DMS 273 (cell line): ENCODE results near the gene CHML.

Experiments used
- DNase-seq: peaks from one replicate; lab custom pipeline; 2025; ENCODE audit not compliant: unreplicated experiment; lab: John Stamatoyannopoulos, UW

The CHML gene

DNA sequence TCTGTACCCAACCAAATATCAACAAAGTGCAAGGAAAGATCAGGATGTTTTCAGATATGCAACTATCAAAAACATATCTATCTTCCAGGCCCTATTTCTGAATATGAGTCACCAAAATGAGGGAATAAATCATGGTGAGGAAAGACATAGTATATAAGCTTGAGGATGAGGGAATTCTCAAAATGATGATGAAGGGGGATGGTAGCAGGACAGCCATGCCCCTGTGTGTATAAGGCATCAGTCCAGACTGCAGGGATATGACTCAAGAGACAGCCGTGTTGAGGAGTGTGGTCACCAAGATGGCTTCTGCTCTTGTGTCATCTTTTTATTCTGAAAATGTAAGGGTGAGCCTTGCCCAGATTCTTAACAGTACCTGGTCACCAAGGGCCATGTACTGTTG, 7.5 kb upstream of the CHML start:
- no peak for DNase-seq

DNA sequence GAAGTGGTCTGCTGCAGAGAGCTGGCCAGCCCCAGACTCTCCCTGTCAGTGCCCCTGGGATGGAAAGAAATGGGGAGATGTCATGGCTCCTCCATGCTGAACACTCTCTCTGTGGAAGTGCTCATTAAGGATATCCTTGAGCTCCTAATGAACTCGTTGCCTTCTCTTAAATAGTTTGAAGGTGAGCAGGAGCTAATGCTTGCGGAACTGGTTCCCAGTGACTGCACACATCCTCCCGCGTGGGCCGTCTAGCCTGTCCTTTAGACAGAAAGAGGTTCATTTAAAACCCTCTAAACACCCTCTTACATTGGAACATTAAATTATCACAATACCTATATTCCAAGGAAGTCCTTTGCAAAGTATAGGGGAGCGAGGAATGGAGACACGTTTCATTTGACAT, 6.0 kb upstream of the CHML start:
- DNase-seq: no peak

DNA sequence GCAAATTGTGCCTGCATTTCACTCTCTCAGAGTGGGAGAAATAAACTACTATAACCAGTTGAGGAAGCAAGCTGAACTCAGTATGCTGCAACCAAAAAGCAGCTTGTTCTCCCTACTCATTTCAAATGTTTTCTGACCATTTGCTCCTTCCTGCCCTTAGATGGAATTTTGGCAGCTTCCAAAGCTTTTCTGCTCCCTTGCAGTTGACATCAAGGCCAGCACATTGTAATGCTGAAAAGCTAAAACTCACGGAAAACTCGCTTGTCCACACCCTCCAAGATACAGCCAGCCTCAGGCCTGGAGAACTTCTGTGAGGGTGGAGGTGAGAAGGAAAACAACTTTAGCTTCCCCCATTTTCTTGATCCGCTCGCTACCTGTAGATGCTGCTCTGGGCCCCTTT, 5.0 kb upstream of the CHML start:
- DNase-seq: no peak

DNA sequence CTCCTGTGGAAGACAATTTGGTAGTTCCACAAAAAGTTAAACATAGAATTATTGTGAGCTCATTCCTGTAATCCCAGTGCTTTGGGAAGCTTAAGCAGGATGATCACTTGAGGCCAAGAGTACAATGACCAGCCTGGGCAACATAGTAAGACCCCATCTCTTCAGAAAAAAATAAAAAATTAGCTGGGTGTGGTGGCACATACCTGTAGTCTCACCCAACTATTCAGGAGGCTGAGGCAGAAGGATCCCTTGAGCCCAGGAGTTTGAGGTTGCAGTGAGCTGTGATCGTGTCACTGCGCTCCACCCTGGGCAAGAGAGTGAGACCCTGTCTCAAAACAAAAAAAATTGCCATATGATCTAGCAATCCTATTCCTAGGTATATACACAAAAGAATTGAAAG, 4.1 kb upstream of the CHML start:
- DNase-seq: no peak

DNA sequence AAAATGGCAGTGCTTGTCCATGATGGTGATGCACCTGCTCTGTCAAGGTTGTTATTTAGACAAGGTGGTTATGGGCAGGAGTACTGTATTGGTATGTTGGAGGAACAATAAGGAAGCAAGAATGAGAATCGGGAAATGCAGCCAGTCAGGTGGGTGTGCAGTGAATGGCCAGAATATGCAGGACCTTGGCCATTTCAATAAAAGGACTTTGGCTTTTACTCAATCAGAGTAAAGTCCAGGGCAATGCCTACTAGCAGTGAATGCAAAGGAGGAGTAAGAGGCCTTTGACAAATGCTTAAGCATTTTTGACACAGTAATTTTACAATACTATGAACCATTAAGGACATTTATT, 2.4 kb upstream of the CHML start:
- no peak for DNase-seq

DNA sequence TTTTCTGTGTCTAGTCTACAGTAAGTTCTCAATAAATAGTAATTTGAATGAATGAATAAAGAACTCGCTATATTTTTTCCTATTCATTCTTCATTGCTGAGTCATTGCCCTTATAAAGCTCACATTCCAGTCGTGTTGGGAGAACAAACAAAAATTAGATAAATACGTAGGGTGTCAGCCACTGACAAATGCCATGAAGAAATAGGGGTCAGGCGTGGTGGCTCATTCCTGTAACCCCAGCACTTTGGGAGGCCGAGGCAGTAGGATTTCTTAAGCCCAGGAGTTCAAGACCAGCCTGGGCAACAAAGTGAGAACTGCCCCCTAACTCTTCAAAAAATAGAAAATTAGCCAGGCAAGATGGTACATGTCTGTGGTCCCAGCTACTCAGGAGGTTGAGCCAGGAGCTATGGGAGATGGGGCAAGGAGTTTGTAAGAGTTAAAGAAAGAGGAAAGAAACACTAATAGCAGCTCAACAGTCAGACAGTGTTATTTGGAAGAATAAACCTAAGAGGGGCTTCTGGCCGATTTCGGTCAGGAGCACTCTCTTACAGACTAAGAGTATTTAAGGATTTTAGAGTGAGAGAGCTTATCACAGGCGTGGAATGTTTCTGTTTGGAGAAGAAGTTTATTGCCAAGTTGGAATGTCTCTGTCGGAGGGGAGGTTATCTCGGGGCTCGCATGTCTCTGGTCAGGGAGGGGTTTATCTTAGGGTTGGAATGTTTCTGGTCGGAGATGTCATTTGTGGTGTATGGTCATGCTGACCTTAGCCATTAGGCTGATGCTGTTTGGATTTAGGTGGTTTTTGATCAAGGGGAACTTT, 1.8 kb upstream of the CHML start:
- no peak for DNase-seq

DNA sequence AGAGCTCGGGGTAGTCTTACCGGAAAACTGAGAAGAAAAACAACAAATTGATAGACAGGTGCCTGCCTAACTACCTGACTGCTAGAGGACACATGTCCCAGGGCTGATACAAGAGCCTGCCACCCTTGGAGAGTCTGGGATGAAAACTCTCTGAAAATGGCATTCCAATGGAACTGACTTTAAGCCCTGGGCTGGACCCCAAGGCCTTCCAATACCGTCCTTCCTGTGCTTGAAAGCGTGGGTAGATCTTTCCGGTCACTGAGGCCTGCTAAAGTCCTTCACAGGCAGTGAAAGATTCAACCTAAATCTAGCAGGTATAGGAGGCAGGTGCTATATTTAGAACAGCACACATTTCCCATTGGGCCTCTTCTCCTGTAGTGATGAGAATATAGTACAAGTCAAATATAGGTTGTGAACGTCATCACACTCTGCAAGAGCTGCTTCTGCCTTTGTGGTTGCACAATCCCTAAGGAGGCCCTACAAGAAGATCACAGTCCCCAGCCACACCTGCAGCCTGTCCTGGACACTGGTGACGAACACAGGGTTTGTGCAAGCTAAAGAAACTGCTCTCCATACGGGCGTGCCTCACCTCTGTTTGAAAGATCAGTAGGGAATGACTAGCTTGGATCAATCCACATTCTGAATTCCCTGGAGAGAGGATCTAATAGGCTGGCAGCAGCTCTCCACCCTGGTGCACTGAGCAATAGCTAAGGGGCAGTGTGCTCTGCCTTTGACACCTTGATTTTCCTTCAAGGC, 876 bp upstream of the CHML start:
- DNase-seq: no peak

DNA sequence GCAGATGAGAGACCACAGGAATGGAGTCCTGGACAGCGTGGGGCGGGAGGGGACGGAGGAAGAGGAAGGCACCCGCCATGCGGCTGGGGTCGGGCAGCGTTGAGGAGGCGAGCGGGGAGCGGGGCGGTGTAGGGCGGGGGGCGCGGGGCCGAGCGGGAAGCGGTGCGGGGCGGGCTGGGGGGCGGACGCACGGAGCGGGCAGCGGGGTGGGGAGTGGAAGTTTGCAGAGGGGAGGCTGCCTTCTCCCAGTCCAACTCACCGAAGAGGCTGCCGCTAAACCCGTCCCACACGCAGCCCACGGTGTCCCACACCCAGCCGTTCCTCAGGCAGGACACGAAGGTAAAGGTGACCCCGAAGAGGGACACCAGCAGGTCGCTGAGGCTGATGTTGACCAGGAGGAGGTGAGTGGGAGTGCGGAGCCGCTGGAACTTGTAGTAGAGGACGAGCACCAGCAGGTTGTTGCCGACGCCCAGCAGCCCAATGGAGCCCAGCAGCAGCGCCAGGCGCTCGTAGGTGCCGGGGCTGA, 483 bp downstream of the CHML start:
- DNase-seq: peak; percentile 62

DNA sequence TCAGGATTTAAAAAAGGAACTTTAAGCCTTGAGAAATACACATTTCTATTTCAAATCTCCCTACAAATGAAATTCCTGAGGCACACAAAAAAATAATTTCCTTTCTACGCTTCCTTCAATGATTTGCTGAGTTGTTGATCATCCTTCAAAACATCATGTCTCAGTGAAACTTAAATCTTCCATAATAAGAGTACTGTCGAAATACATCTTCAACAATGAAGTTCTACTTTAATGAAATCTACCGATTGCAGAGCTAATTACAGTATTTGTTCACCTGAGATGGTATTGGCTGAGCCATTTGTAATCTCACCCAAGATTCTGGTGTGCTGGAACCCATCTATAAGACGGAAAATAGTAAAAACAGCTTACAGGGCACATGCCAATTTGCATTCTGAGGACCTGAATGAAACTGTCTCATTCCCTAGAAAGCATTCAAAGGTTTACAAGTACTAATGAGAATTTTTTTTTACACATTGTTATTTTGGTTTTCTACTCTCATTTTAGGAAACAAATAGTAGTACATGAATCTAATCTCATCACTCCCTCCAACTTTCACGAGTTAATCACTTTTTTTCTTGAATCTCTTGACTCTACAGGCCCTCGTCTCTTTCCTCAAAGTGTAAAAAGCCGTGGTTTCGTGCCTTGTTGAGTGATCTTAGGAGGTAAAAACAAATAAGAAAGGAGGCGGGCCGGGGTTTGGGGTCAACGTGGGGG, 1.1 kb downstream of the CHML start:
- DNase-seq: peak; percentile 47

DNA sequence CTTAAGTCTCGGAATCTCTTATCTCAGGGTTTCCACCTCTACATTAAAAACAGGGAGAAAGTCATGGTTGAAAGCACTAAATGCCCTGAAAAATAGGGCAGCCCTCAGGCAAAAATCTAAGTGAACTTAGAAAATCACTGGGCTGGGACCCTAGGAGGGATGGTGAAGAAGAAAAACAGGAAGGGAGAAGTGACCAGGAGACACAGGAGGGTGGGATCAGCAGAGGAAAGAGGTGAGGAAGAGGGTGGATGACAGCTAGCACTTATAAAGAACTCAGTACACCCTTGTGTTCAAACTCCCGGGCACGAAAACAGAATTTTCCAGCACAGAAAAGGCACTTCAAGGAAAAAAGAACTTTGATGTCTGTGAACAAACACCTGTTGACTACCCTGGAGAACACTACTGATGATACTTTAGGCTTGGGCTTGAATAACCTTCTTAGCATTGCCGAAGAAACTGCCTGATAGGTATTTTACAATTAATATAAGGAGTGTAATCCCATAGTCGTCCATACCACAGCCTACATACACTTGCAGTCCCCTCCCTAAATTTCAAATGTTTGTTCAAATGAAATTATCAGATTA, 2.0 kb downstream of the CHML start:
- no peak for DNase-seq

DNA sequence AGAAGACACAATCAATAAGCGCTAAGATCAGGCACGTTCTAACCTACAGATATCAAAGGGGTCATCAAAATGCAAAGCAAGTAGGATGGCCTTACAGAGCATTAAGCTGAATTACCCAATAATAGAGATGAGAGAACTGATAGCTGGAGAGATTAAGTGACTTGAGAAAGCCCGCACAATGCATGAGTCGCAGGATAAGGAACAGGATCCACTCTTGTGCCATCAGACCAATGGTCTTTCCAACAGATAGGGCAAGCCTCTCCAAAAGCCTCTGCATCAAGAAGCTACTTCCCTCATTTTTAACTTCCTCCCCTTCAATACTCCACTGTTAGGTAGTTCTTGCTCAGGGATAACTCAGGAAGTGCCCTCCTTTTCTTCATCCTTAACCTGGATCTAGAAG, 2.6 kb downstream of the CHML start:
- DNase-seq: no peak

DNA sequence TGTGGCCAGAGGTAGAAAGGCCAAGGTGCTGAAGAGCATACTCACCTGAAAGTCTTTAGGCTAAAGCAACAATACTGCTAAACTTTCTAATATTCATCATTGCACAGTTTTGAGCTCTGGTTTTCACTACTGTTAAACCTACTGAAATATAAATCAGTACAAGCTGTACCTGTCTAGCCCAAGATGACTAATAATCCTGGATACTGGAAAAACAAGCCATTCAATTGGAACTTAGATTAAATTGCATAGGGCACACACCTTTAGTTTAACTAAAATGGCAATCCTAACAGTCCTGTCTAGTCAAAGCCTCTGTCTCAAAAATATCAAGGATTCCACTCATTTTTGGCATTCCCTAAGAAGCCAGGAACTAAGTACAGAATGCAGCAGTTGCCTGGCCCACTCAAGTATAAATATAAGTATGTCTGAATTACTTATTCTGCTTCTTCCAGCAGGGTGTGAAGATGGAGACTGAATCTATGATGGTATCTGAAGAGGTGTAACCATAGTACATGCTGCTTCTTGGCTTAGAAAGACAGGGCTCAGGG, 3.1 kb downstream of the CHML start:
- no peak for DNase-seq

DNA sequence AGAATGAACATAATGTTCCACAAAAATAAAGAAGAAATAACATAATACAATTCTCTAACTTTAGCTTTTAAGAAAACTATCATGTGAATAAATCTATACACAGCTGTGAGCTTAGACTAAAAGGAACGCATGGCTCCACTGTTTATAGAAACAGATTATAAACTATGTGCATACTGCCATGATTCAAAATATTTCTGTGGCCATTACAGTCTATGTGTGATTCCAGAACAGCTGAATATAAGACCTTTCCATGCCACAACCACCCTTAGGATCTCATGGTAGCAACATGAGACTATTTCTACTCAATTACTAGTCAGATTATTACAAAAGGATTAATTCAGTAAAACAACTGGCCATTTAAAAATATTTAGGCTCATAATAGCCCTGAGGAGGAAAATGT, 3.9 kb downstream of the CHML start:
- DNase-seq: no peak

DNA sequence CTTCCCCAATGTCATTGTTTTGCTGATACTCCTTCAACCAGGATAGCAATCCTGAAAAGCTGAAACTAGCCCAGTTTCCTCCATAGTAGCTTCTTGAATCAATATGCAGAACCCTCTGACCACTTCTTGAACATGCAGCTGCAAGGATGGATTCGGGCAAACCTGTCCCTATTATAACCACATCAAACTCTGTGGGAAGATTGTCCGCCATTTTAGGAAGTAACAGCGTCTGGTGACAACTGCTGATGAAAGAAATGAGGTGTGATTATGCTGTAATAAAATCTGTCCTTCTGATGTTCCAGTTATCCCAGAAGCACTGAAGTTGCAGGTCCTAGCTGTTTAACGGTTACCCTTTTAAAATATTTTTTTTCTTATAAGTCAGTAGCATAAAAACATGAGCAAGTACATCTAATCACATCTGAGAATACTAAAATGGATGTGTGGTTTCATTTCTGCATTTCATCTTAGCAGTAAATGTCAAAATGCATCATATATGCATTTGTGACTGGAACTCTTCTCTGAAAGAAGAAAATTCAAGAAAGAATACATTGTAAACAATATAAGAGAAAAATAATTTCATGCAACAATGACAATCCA, 4.5 kb downstream of the CHML start:
- no peak for DNase-seq

DNA sequence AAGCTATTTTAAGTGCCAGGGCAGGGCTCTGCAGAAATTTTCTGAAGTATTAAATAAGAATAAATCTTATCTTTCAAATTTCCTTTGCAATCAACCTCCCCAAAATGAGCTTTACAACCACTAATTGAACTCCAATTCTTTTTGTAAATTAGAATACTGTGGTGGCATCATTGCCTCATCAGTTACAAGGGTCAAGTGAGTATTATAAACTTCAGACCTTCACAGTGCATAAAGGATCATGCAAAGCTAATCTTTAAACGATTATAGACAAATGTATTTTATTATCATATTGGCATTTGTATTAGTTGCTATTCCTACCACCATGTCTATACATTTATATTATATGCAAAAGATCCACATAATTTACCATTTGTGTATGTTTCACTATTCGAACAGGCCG, 7.2 kb downstream of the CHML start:
- DNase-seq: no peak

DNA sequence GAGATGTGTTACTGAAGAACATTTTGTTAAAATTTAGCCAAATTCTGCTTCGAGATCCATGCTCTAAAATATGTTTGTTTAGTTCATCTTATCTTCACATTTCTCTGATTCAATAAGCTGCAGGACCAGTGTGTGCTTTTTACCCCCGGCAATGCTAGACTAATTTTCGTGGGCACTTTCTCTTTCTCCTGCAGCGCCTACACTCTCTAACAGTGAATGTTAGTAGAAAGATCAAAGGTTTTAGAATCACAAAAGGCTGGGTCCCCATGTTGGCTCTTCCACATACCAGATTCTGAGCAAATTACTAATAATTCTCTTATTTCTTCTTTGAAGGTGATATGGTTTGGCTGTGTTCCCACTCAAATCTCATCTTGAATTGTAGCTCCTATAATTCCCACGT, 8.5 kb downstream of the CHML start:
- DNase-seq: no peak

DNA sequence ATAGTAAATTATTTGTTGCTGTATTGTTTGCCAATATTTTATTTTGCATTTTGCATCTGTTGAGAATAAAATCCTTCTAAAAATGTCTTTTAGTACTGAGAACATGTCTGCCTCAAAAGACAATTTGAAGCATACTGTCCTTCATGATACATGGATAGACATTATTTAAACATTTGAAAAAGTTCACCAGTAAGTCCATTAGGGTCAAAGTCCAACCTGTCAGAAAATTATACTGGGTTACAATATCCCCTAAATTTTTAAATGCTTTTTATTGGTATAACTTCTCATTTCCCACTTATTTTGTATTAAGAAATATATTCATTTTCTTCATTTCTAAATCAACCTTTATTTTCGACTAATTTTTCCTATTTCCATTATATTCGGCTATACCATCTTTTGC, 9.3 kb downstream of the CHML start:
- no peak for DNase-seq

DNA sequence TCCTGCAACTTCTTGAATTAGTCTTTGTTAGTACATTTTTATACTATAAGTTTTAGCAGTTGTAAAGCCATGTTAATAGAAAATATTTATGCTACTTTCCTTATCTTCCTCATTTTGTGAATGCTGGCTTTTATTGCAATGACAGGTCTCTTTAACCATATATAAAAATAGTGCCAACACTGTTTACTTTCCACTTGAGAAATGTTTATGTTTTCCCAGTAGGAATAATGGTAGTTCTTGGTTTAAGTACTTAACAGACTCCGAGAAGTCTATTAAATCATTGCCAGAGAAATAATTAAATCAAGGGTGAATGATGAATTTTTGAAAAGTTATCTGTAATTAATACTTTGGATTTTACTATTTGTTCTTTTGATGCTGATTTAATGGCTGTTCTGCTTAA, 9.7 kb downstream of the CHML start:
- no peak for DNase-seq

DNA sequence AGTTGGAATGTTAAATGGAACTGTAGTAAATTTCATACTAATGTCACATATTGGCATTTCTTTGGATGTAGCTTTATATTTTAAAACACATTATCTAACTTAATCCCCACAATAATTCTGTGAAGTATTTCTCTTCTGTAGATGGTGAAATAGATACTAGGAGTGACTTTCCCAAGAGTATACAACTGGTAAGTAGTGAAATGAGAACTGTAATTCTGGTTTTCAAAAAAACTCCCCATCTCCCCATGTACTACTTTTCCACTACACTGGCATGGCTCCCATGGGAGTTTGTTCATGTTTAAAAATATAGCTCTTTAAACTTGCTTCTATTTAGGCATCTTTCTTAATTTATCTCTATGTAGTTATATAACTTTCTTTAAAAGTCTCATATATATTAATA, 10.2 kb downstream of the CHML start:
- DNase-seq: no peak

DNA sequence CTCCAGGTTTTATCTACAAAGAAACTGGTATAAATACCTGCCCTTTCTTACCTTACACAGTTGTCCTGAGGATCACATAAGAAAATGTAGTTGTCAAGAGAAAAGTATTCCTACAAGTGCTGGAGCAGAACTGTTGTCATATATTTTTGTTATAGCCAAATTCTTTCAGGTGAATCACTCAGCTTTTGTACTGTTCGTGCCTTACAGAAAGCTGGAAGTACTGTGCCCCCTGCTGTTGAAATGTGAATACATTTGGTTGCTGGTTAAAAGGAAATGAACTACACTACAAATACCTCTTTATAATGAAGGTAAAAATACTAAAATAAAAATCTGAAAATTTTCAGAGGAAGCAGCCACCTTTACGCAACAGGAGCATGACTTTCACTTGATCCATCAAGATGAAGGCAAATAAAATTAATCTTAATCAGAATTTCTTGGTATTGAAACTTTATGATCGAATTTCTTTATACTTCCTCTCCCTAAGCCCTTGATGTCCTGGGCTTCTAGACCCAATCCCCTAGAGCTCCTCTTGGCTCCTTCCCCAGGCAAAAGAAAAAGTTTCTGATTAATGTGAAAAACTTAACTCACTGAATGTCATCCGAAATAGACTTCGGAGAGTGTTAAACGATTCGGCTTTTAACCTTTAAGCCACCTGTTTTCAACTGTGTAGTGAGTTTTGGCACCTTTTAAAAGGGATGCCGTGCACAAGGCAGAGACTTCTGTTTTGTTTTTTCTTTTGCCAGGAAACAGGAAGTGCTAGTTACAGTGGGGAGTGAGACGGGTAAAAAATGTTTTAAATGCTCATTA, 12.5 kb downstream of the CHML start:
- DNase-seq: peak; percentile 66
